IMR-90 (cell line): ENCODE results near the gene CNOT10. TPM values are rescaled to one million over a fixed set of nuclear protein-coding genes. Genes with fewer than 3 reads are reported as not detected.

Source experiments
- ATAC-seq: fragments of 200-7000 bp; cut with Tn5 transposase; 2 replicates; pipeline ENCODE4 v1.9.1; 2020; ENCODE audit warnings: low read depth, mild to moderate bottlenecking, moderate library complexity
- BruUV-seq: library from RNA; stranded (reverse); fragments of 400-500 nt; replicated peaks from 2 replicates; lab custom pipeline; 2021; lab: Mats Ljungman, UMichigan
- CTCF ChIA-PET: fragments of 300-600 bp; formaldehyde crosslinking; extraction: SDS; loops from one replicate; lab custom pipeline; 2021; ENCODE audit warnings: antibody characterized with exemption; lab: Yijun Ruan, JAX
- POLR2A ChIA-PET: fragments of 300-600 bp; sonication (Branson Sonifier 250); formaldehyde crosslinking; loops from one replicate; lab custom pipeline; 2022; ENCODE audit warnings: antibody characterized with exemption; ENCODE audit not compliant: unreplicated experiment; lab: Charles Lee
- DNase-seq: peaks from one replicate; pipeline ENCODE4 v3.0.0; 2013
- H2AFZ ChIP-seq: replicated peaks from 2 replicates; pipeline ENCODE3; 2013; ENCODE audit warnings: low read length, mild to moderate bottlenecking; ENCODE audit not compliant: poor library complexity
- H2AK5ac ChIP-seq: 2 replicates; pipeline ENCODE4 v1.6.1; 2013; ENCODE audit warnings: low read depth, low read length, inconsistent platforms
- H2AK9ac ChIP-seq: replicated peaks from 2 replicates; pipeline ENCODE3; 2013; ENCODE audit warnings: mild to moderate bottlenecking, low read depth, low read length, moderate library complexity; ENCODE audit not compliant: poor library complexity
- H2BK120ac ChIP-seq: 2 replicates; pipeline ENCODE4 v1.6.1; 2013; ENCODE audit warnings: low read depth, low read length, inconsistent platforms
- H2BK15ac ChIP-seq: 3 replicates; pipeline ENCODE4 v1.6.1; 2013; ENCODE audit warnings: low read depth, low read length, inconsistent platforms
- H2BK20ac ChIP-seq: 2 replicates; pipeline ENCODE4 v1.6.1; 2013; ENCODE audit warnings: low read depth, mild to moderate bottlenecking, inconsistent platforms, low read length, moderate library complexity
- H2BK5ac ChIP-seq: 2 replicates; pipeline ENCODE4 v1.6.1; 2013; ENCODE audit warnings: mild to moderate bottlenecking, low read depth, low read length, inconsistent platforms; ENCODE audit not compliant: poor library complexity, severe bottlenecking
- H3K14ac ChIP-seq: replicated peaks from 2 replicates; pipeline ENCODE4 v1.6.1; 2013; ENCODE audit warnings: low read depth, low read length, inconsistent platforms
- H3K18ac ChIP-seq: 2 replicates; pipeline ENCODE4 v1.6.1; 2013; ENCODE audit warnings: low read depth, low read length, control low read depth
- H3K23ac ChIP-seq: 2 replicates; pipeline ENCODE4 v1.6.1; 2013; ENCODE audit warnings: low read depth, low read length, inconsistent platforms
- H3K27ac ChIP-seq: 2 replicates; pipeline ENCODE4 v1.5.1; 2013; ENCODE audit warnings: mild to moderate bottlenecking, control low read depth, low read length; ENCODE audit not compliant: insufficient read depth
- H3K27me3 ChIP-seq: 2 replicates; pipeline ENCODE4 v1.6.1; 2013; ENCODE audit warnings: low read length; ENCODE audit not compliant: control insufficient read depth, insufficient read depth
- H3K36me3 ChIP-seq: 2 replicates; pipeline ENCODE4 v1.6.1; 2013; ENCODE audit warnings: low read length, mixed read lengths; ENCODE audit not compliant: control insufficient read depth, insufficient read depth
- H3K4ac ChIP-seq: 2 replicates; pipeline ENCODE4 v1.6.1; 2013; ENCODE audit warnings: low read depth, low read length, inconsistent platforms
- H3K4me1 ChIP-seq: 2 replicates; pipeline ENCODE4 v1.6.1; 2013; ENCODE audit warnings: low read length, mixed read lengths; ENCODE audit not compliant: control insufficient read depth, insufficient read depth
- H3K4me2 ChIP-seq: 2 replicates; pipeline ENCODE4 v1.6.1; 2013; ENCODE audit warnings: low read depth, mild to moderate bottlenecking, control low read depth, low read length, moderate library complexity
- H3K4me3 ChIP-seq: 2 replicates; pipeline ENCODE4 v1.5.1; 2013; ENCODE audit warnings: low read depth, mild to moderate bottlenecking, control low read depth, low read length, moderate library complexity; ENCODE audit not compliant: insufficient read depth
- H3K56ac ChIP-seq: 2 replicates; pipeline ENCODE4 v1.6.1; 2013; ENCODE audit warnings: low read length, inconsistent platforms; ENCODE audit not compliant: insufficient read depth; ENCODE audit errors: extremely low read depth
- H3K79me1 ChIP-seq, 2 experiments: 2 replicates each; pipeline ENCODE4 v1.6.1; 2013; ENCODE audit warnings: low read length in 2 of 2, inconsistent platforms in 1 of 2, low read depth in 1 of 2
- H3K9ac ChIP-seq: 2 replicates; pipeline ENCODE4 v1.6.1; 2013; ENCODE audit warnings: low read depth, low read length, control low read depth
- H3K9me1 ChIP-seq: 2 replicates; pipeline ENCODE4 v1.6.1; 2013; ENCODE audit warnings: low read length, inconsistent platforms; ENCODE audit not compliant: insufficient read depth
- H3K9me3 ChIP-seq: 2 replicates; pipeline ENCODE4 v1.6.1; 2013; ENCODE audit warnings: low read length; ENCODE audit not compliant: control insufficient read depth, insufficient read depth
- H4K20me1 ChIP-seq: 2 replicates; pipeline ENCODE4 v1.6.1; 2013; ENCODE audit warnings: low read length, inconsistent platforms; ENCODE audit not compliant: insufficient read depth
- H4K5ac ChIP-seq: 2 replicates; pipeline ENCODE4 v1.6.1; 2013; ENCODE audit warnings: mild to moderate bottlenecking, low read depth, low read length, control low read depth
- H4K8ac ChIP-seq, 2 experiments: 2 replicates each; pipeline ENCODE4 v1.6.1; 2013; ENCODE audit warnings: low read depth in 2 of 2, low read length in 2 of 2, control low read depth in 1 of 2, inconsistent platforms in 1 of 2
- H4K91ac ChIP-seq: 2 replicates; pipeline ENCODE4 v1.6.1; 2013; ENCODE audit warnings: low read depth, low read length, inconsistent platforms; ENCODE audit not compliant: insufficient read depth
- CEBPB ChIP-seq: IDR thresholded peaks from 2 replicates; pipeline ENCODE4 v1.6.1; 2012; ENCODE audit warnings: low read depth, low read length, improper control_type of control experiment
- CHD1 ChIP-seq: IDR thresholded peaks from 2 replicates; pipeline ENCODE4 v1.6.1; 2012; ENCODE audit warnings: low read depth, low read length, improper control_type of control experiment
- ELK1 ChIP-seq: fragments of 150-350 bp; IDR thresholded peaks from 2 replicates; pipeline ENCODE4 v1.6.1; 2016; ENCODE audit warnings: low read depth, mild to moderate bottlenecking, low read length, moderate library complexity, borderline replicate concordance
- dilution Hi-C: fragments of 300-500 bp; cut with HindIII; formaldehyde crosslinking; loops from one replicate; pipeline ENCODE4 v1.14.3; 2018; ENCODE audit warnings: low sequenced_read_pairs; ENCODE audit not compliant: unreplicated experiment
- in situ Hi-C: fragments of 300-500 bp; cut with MboI; formaldehyde crosslinking; loops from 3 replicates; pipeline ENCODE4 v1.14.3; 2019; ENCODE audit warnings: low sequenced_read_pairs, inconsistent platforms, mixed read lengths
- intact Hi-C: fragments of 100-400 bp; cut with micrococcal nuclease; formaldehyde crosslinking; loops from 2 replicates; pipeline ENCODE4 v1.10.0; 2022
- polyA plus RNA-seq, 3 experiments: library from polyadenylated mRNA; depleted of rRNA; stranded (reverse); fragments of >200 nt; gene quantifications; 2 replicates each; pipeline ENCODE4 v1.2.3, GENCODE V29; 2012; ENCODE audit warnings: low replicate concordance in 1 of 3
- total RNA-seq: library from RNA; depleted of rRNA; stranded (reverse); fragments of >200 nt; gene quantifications from 2 replicates; pipeline ENCODE4 v1.2.3, GENCODE V29; 2012

Gene CNOT10
- total and polyA plus RNA-seq, 2 of the 4 experiments (the other 2 are of a cell fraction) = 15.8 to 20.4 TPM

DNA sequence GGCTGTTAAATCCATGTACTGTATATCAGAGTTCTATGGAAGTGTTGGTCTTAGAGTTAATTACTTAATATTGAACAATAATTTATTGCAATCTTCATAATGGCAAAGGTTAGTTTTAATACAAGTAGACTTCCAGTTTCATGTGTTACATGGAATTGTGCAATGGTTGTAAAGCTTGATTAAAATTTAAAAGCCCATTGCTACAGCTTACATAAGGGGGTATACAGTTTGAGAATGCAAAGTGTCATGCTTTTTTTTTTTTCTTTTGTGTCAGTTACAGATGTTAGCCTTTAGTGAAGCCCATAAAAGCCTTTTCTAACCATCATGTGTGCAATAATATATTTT is 22.0 kb downstream of the CNOT10 start:
- Histone ChIP-seq H3K9me3 (no peaks in the 10 kb centered on the region), H3K4me1 (peaks cover 2% of the 10 kb centered on the region; the same call in 1 of the 2 replicates), H3K4me2 (no peak overlapping the region), H4K20me1 (no peaks in the 10 kb centered on the region), H4K8ac (no peak overlapping the region), H3K9me1 (no peaks in the 10 kb centered on the region), H2AK5ac (no peak overlapping the region), H3K79me1 (peaks cover 8 to 13% of the 10 kb centered on the region in 2 experiments; a peak in 2 of 4 replicates), H2AFZ (no peak overlapping the region), H2BK20ac (no peak overlapping the region), H2AK9ac (no peak overlapping the region), H3K23ac (no peak overlapping the region), H3K18ac (no peak overlapping the region), H3K14ac (no peak overlapping the region), H3K4ac (no peak overlapping the region), H3K56ac (no peak overlapping the region), H4K91ac (no peak overlapping the region), H3K9ac (no peak overlapping the region), H3K27ac (no peak overlapping the region), H3K27me3 (no peaks in the 10 kb centered on the region), H2BK15ac (no peak overlapping the region), H3K4me3 (no peak overlapping the region), H2BK5ac (no peak overlapping the region), H2BK120ac (no peak overlapping the region), H4K5ac (no peak overlapping the region), H3K36me3 (peaks cover 5% of the 10 kb centered on the region; the same call in 1 of the 2 replicates)
- ChIA-PET CTCF (interaction anchor here (0.7 kb wide), 1 partner anchor 29 kb away, joined by 3 read pairs; no protein-coding TSS in a partner anchor), POLR2A (no interaction called here)
- intact Hi-C loops (no loop called here), dilution Hi-C loops (no loop called here), in situ Hi-C loops (no loop called here)
- DNase-seq = no peak
- no TSS peak for BruUV-seq
- no peak for TF ChIP-seq ELK1
- TF ChIP-seq CEBPB = 0 out of 2 replicates have a peak, but pooled peaks have one; percentile 34
- no peak for TF ChIP-seq CHD1
- no peak for ATAC-seq
